Small intestine (tissue), 7 donors: ENCODE measurements around the gene CCDC92B. TPM values are rescaled to one million over a fixed set of nuclear protein-coding genes. Genes with fewer than 3 reads are reported as not detected.
A peak's percentile ranks its signal among the peaks of the same experiment; 100 is the strongest.

Source experiments
- DNase-seq, 2 donors: peaks; one replicate each; pipeline versions ENCODE4 v3.0.0 to v3.0.0-alpha.2; 2013
- FAIRE-seq: peaks from 2 replicates; lab custom pipeline; 2012; peaks lifted over from hg19 to GRCh38; lab: Jason Lieb, UNC
- H3K27ac ChIP-seq, 3 donors: one replicate each; pipeline ENCODE4 v1.5.1; 2013; ENCODE audit warnings: low read length in 2 of 3, mild to moderate bottlenecking in 2 of 3, control low read depth in 1 of 3, inconsistent platforms in 1 of 3, low read depth in 1 of 3, moderate library complexity in 1 of 3
- H3K27me3 ChIP-seq, 3 donors: one replicate each; pipeline ENCODE4 v1.6.1; 2013; ENCODE audit warnings: low read length in 3 of 3, inconsistent platforms in 1 of 3; ENCODE audit not compliant: control insufficient read depth in 3 of 3, insufficient read depth in 3 of 3
- H3K36me3 ChIP-seq, 3 donors: one replicate each; pipeline ENCODE4 v1.6.1; 2013; ENCODE audit warnings: low read length in 3 of 3, inconsistent platforms in 1 of 3, low read depth in 1 of 3, mild to moderate bottlenecking in 1 of 3, moderate library complexity in 1 of 3; ENCODE audit not compliant: control insufficient read depth in 3 of 3, insufficient read depth in 2 of 3
- H3K4me1 ChIP-seq, 3 donors: one replicate each; pipeline ENCODE4 v1.6.1; 2013; ENCODE audit warnings: low read length in 2 of 3, inconsistent platforms in 1 of 3, low read depth in 1 of 3, mild to moderate bottlenecking in 1 of 3, moderate library complexity in 1 of 3; ENCODE audit not compliant: control insufficient read depth in 3 of 3, insufficient read depth in 2 of 3
- H3K4me3 ChIP-seq, 3 donors: one replicate each; pipeline ENCODE4 v1.5.1; 2013; ENCODE audit warnings: low read length in 3 of 3, control low read depth in 1 of 3, inconsistent platforms in 1 of 3, low read depth in 1 of 3, mild to moderate bottlenecking in 1 of 3, moderate library complexity in 1 of 3
- H3K9me3 ChIP-seq, 2 donors: one replicate each; pipeline ENCODE4 v1.6.1; 2013; ENCODE audit warnings: low read depth in 1 of 2, low read length in 1 of 2; ENCODE audit not compliant: control insufficient read depth in 2 of 2, insufficient read depth in 1 of 2
- WGBS, 3 donors: extraction: QIAGEN DNeasy Blood & Tissue Kit; methylation state at CpG; one replicate each; pipeline ENCODE4 v1.1.7; 2013; 5-methylcytosine and 5-hydroxymethylcytosine counted together
- polyA plus RNA-seq, 4 donors: library from polyadenylated mRNA; stranded (reverse) in 3 of 4; unstranded in 1 of 4; fragments of 200-250 nt in 3 of 4; fragments of 120-200 nt in 1 of 4; gene quantifications; one replicate each; pipeline versions ENCODE4 v1.2.1 to v1.2.3, GENCODE V29; 2013
- donor health status: healthy with polysubstance abuse.
- donor health status: control.
- donor health status: control.
- donor health status: Bipolar disorder and iron deficiency.
- donor health status: healthy.

Gene CCDC92B
- polyA plus RNA-seq, 4 donors: 0.22 to 1.2 (median 0.75) TPM; not detected in 1

DNA sequence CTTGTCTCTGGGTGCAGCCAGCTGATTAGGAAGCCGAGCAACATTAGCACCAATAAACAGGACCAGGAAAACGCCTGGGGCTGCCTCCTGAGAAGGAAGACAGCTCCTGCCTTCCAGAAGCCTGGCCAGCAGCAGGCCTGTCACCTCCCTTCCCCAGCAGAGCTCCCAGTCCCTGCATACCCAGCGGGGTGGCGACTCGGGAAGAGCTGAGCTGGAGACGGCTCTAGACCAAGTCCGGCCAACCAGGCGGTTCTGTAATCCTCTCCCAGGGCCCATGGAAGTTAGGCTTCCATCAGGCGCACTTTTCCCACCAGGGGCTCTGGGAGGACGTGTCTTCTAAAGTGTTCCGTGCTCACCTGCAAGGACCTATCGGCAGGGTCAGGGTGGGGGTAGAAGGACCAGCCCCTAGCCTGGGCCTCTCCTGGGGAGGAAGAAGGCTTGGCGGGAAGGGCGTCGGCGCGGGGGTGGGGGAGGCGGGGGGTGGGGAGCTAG, 25.9 kb downstream of the CCDC92B start:
- H3K36me3 ChIP-seq: peaks cover 0 to 5% (median 0%) of the 10 kb centered on the region in 3 donors
- no peaks in the 10 kb centered on the region for H3K9me3 ChIP-seq
- H3K27ac ChIP-seq: peak overlapping the region in 2 of 3 donors; percentile 60 to 65
- peaks cover 0 to 10% (median 2%) of the 10 kb centered on the region in 3 donors for H3K27me3 ChIP-seq
- FAIRE-seq (no peak), DNase-seq (peak; percentile 49 to 63)
- WGBS, 3 donors: 12 to 29% (median 24%) methylated on average over 11 to 17 of the region's 18 CpGs
- peaks cover 0 to 15% (median 3%) of the 10 kb centered on the region in 3 donors for H3K4me1 ChIP-seq
- peak overlapping the region in 2 of 3 donors; percentile 19 to 38 for H3K4me3 ChIP-seq

GRCh38 chr17:2722611-2723010, 26.8 kb downstream of the CCDC92B start:
- Histone ChIP-seq H3K27me3 (peaks cover 0 to 10% (median 2%) of the 10 kb centered on the region in 3 donors), H3K36me3 (peaks cover 0 to 2% (median 0%) of the 10 kb centered on the region in 3 donors), H3K27ac (no peak overlapping the region), H3K9me3 (no peaks in the 10 kb centered on the region), H3K4me1 (peaks cover 0 to 15% (median 3%) of the 10 kb centered on the region in 3 donors), H3K4me3 (no peak overlapping the region)
- 69 to 76% (median 76%) methylated on average over 8 to 10 of the region's 10 CpGs for WGBS, 3 donors
- FAIRE-seq (no peak), DNase-seq (no peak)

DNA sequence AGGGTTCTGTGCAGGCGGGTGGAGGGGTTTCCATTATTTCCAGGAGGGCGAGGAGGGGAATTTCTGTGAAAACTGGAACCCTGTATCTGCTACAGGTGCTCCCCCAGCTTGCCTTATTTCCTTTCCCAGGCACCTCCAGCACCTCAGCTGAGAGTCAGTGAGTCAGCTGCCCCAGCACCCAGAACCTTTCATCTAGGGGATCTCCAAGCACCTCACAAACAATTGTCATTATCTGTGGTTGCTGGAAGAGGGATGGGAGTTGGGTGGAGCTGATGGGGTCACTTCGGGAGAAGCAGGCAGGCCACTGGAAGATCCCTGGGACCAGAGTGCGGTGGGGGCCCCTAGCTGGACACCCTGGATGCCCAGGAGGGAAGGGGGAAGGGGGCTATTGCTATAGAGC, 27.8 kb downstream of the CCDC92B start:
- WGBS, 3 donors: 46 to 65% (median 49%) methylated on average over 4 of the region's 4 CpGs
- peaks cover 0 to 5% (median 2%) of the 10 kb centered on the region in 3 donors for H3K27me3 ChIP-seq
- H3K4me3 ChIP-seq: no peak overlapping the region
- FAIRE-seq (no peak), DNase-seq (no peak)
- no peak overlapping the region for H3K27ac ChIP-seq
- peaks cover 0 to 15% (median 3%) of the 10 kb centered on the region in 3 donors for H3K4me1 ChIP-seq
- no peaks in the 10 kb centered on the region for H3K36me3 ChIP-seq
- H3K9me3 ChIP-seq: no peaks in the 10 kb centered on the region

DNA sequence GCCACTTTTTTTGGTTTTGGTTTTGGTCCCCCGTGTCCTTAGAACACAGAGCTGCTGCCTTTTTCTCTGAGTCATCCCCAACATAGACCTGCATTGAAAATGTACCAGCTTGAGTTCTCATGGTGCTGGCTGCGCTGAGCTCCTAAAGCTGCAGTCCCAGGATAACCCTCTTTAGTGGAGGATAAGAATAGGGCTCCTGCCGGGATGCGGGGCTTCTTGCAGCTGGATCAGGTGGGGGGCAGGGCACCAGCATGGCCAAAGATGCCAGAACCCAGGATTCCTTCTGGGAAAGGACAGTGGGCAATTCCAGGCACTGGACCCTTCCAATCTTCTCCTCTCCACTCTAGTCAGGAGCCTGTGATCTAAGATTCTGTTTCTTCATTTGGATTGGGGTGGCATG, 29.6 kb downstream of the CCDC92B start:
- no peak for FAIRE-seq

GRCh38 chr17:2718150-2718938, 31.1 kb downstream of the CCDC92B start:
- no peak for FAIRE-seq
- 61 to 75% (median 64%) methylated on average over 13 of the region's 13 CpGs for WGBS, 3 donors
- DNase-seq: no peak
- Histone ChIP-seq H3K36me3 (no peaks in the 10 kb centered on the region), H3K27me3 (peaks cover 0 to 5% (median 2%) of the 10 kb centered on the region in 3 donors), H3K4me3 (no peak overlapping the region), H3K27ac (no peak overlapping the region), H3K9me3 (no peaks in the 10 kb centered on the region), H3K4me1 (peaks cover 0 to 12% (median 0%) of the 10 kb centered on the region in 3 donors)

More for the DNA sequence above, 29.6 kb downstream of the CCDC92B start:
- H3K36me3 ChIP-seq: no peaks in the 10 kb centered on the region
- H3K27ac ChIP-seq: no peak overlapping the region
- H3K27me3 ChIP-seq: peaks cover 0 to 5% (median 2%) of the 10 kb centered on the region in 3 donors
- no peaks in the 10 kb centered on the region for H3K9me3 ChIP-seq
- WGBS, 3 donors: 69 to 84% (median 71%) methylated on average over 4 of the region's 4 CpGs
- no peak overlapping the region for H3K4me3 ChIP-seq
- no peak for DNase-seq
- H3K4me1 ChIP-seq: peaks cover 0 to 15% (median 2%) of the 10 kb centered on the region in 3 donors

DNA sequence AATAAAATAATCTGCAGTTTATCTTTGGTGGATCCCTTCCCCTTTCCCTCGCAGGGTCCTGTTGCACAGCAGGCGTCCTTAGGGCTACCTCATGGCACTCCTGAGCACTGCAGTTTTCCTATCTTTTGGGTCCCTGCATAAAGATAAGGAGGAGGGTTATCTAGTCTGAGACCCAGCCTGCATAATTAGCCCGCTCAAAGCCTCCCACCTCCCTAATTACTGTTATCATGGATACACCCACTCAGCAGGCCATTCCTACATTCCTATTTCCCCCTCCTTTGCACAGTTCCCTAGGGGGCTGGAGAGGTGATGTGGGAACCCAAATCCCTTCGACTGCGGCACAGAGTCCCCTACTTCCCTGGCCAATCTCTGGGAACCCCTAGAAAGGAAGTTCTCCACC, 32.8 kb downstream of the CCDC92B start:
- Histone ChIP-seq H3K4me1 (peaks cover 0 to 10% (median 4%) of the 10 kb centered on the region in 3 donors), H3K36me3 (peaks cover 0 to 5% (median 0%) of the 10 kb centered on the region in 3 donors), H3K9me3 (no peaks in the 10 kb centered on the region), H3K4me3 (no peak overlapping the region), H3K27me3 (no peaks in the 10 kb centered on the region), H3K27ac (no peak overlapping the region)
- 78 to 84% (median 78%) methylated on average over 5 of the region's 5 CpGs for WGBS, 3 donors
- DNase-seq (no peak), FAIRE-seq (no peak)

- no peak overlapping the region for H3K27ac ChIP-seq
- H3K4me1 ChIP-seq: peaks cover 0 to 22% (median 13%) of the 10 kb centered on the region in 3 donors
- H3K36me3 ChIP-seq: peaks cover 0 to 17% (median 0%) of the 10 kb centered on the region in 3 donors
- H3K4me3 ChIP-seq: no peak overlapping the region
- FAIRE-seq (no peak), DNase-seq (no peak)
- no peaks in the 10 kb centered on the region for H3K27me3 ChIP-seq
- no peaks in the 10 kb centered on the region for H3K9me3 ChIP-seq
- 93 to 94% (median 94%) methylated on average over 9 of the region's 9 CpGs for WGBS, 3 donors
These were observed 35.6 kb downstream of the CCDC92B start for GRCh38 chr17:2713881-2714280.

- H3K27me3 ChIP-seq: no peaks in the 10 kb centered on the region
- WGBS, 3 donors: 62 to 66% (median 62%) methylated on average over 36 of the region's 36 CpGs
These were observed 37.0 kb downstream of the CCDC92B start for GRCh38 chr17:2712300-2713043.

More at GRCh38 chr17:2712300-2713043, 37.0 kb downstream of the CCDC92B start:
- no peak for DNase-seq
- FAIRE-seq: no peak
- H3K9me3 ChIP-seq: no peaks in the 10 kb centered on the region
- peaks cover 0 to 27% (median 0%) of the 10 kb centered on the region in 3 donors for H3K36me3 ChIP-seq
- H3K4me3 ChIP-seq: peak overlapping the region in 2 of 3 donors; percentile 63 to 78
- peaks cover 0 to 36% (median 19%) of the 10 kb centered on the region in 3 donors for H3K4me1 ChIP-seq
- peak overlapping the region; percentile 51 to 66 (median 60) for H3K27ac ChIP-seq
